K562 (cell line): ENCODE measurements around the gene DYNLT2. TPM values are rescaled to one million over a fixed set of nuclear protein-coding genes. Genes with fewer than 3 reads are reported as not detected.
"Not testable (repeated sequence)": the region's sequence is repeated elsewhere in the genome, so short reads cannot be mapped to it uniquely, and the experiment has no call there.

ENCODE experiments used
- KLF16 ChIP-seq: IDR thresholded peaks from 2 replicates; pipeline ENCODE4 v1.6.1; 2016; ENCODE audit warnings: antibody characterized with exemption
- REST ChIP-seq, 2 experiments: fragments of 450-650 bp; formaldehyde crosslinking in 1 of 2; IDR thresholded peaks; 2 replicates each; pipeline versions ENCODE4 v1.4.0 to v1.6.1; 2014 to 2020; ENCODE audit warnings: mild to moderate bottlenecking in 2 of 2, borderline replicate concordance in 1 of 2, low read depth in 1 of 2
- polyA plus RNA-seq, 8 experiments: library from polyadenylated mRNA; depleted of rRNA in 4 of 8; stranded (reverse) in 5 of 8; unstranded in 3 of 8; fragments of >200 nt; fragmentation: Nextera tagmentation in 2 of 8; fragmentation: Illumina TruSeq in 1 of 8; extraction: Ambion mirVana in 2 of 8; extraction: Trizol in 1 of 8; gene quantifications; 2 replicates each; pipeline versions ENCODE4 v1.2.1 to v1.2.3, GENCODE V29; 2011 to 2014; ENCODE audit warnings: inconsistent platforms in 1 of 8, missing spikeins in 1 of 8
- total RNA-seq, 7 experiments: library from RNA; depleted of rRNA in 6 of 7; stranded (reverse); fragments of >200 nt in 6 of 7; fragmentation: Illumina TruSeq in 2 of 7; extraction: Trizol in 2 of 7; gene quantifications; 2 replicates each; pipeline versions ENCODE4 v1.2.1 to v1.2.3, GENCODE V29; 2011 to 2021; ENCODE audit warnings: low replicate concordance in 1 of 7

Gene DYNLT2
- total and polyA plus RNA-seq, 9 of the 15 experiments (the other 6 are each of a cell fraction or from before 2014, with no cell fraction given), result 2.0 to 12.8 (median 6.3) TPM

- TF ChIP-seq REST (IDR thresholded peaks at IDR 0.05; ENCODE audit: borderline replicate concordance) (peak; percentile 44; the same call in 1 of the 2 replicates), KLF16 (peak; percentile 18; the same call in 1 of the 2 replicates)
- not testable (repeated sequence) for TF ChIP-seq REST (CRISPR knock-in tag; IDR thresholded peaks at IDR 0.05; ENCODE audit: low read depth)
Measured at GRCh38 chr6:169697115-169697514, 54.3 kb downstream of the DYNLT2 start (continued).
